KMS-11 (cell line): ENCODE measurements around the gene ZNF425.

ENCODE experiments used
- H2AFZ ChIP-seq: fragments of 200-600 bp; sonication (generic); 2 replicates; pipeline ENCODE4 v1.6.1; 2016; ENCODE audit warnings: antibody characterized with exemption, mixed run types, low read depth
- H3K27ac ChIP-seq: fragments of 200-600 bp; sonication (generic); 2 replicates; pipeline ENCODE4 v1.6.1; 2016; ENCODE audit warnings: mild to moderate bottlenecking, mixed run types
- H3K27me3 ChIP-seq: fragments of 200-600 bp; sonication (generic); 2 replicates; pipeline ENCODE4 v1.6.1; 2017; ENCODE audit warnings: mild to moderate bottlenecking, low read depth, mixed run types, moderate library complexity; ENCODE audit not compliant: insufficient read depth
- H3K36me3 ChIP-seq: fragments of 200-600 bp; sonication (generic); 2 replicates; pipeline ENCODE4 v1.6.1; 2017; ENCODE audit warnings: mild to moderate bottlenecking, mixed run types; ENCODE audit not compliant: insufficient read depth
- H3K4me1 ChIP-seq: fragments of 200-600 bp; sonication (generic); 2 replicates; pipeline ENCODE4 v1.6.1; 2016; ENCODE audit warnings: mild to moderate bottlenecking, low read depth, mixed run types; ENCODE audit not compliant: poor library complexity, severe bottlenecking
- H3K4me2 ChIP-seq: fragments of 200-600 bp; sonication (generic); 2 replicates; pipeline ENCODE4 v1.7.0; 2016; ENCODE audit warnings: mild to moderate bottlenecking, mixed run types
- H3K4me3 ChIP-seq: fragments of 200-600 bp; sonication (generic); IDR thresholded peaks from 2 replicates; pipeline ENCODE4 v1.6.1; 2017; ENCODE audit warnings: low read depth, low read length, mixed read lengths; ENCODE audit not compliant: insufficient read depth
- H3K79me2 ChIP-seq: fragments of 200-600 bp; sonication (generic); 2 replicates; pipeline ENCODE4 v1.6.1; 2016; ENCODE audit warnings: low read depth, mixed run types; ENCODE audit not compliant: insufficient read depth
- H3K9ac ChIP-seq: fragments of 200-600 bp; sonication (generic); 2 replicates; pipeline ENCODE4 v1.6.1; 2016; ENCODE audit warnings: mild to moderate bottlenecking, mixed run types
- H4K20me1 ChIP-seq: fragments of 200-600 bp; sonication (generic); 2 replicates; pipeline ENCODE4 v1.6.1; 2016; ENCODE audit warnings: mild to moderate bottlenecking, mixed run types; ENCODE audit not compliant: insufficient read depth
- TF ChIP-seq, protein P1 (sequence below): fragments of 200-600 bp; sonication (generic); conservative IDR thresholded peaks from 2 replicates; pipeline ENCODE4 v1.6.1; 2017; ENCODE audit warnings: low read depth, mild to moderate bottlenecking, antibody characterized with exemption, low read length, moderate library complexity, mixed read lengths

Gene ZNF425

GRCh38 chr7:149060156-149060555, 66.0 kb downstream of the ZNF425 start:
- H3K4me2 ChIP-seq: no peak overlapping the region; the same call in 1 of the 2 replicates
- no peaks in the 10 kb centered on the region for H3K27me3 ChIP-seq
- H3K4me3 ChIP-seq: no peak overlapping the region
- TF ChIP-seq, protein P1, sequence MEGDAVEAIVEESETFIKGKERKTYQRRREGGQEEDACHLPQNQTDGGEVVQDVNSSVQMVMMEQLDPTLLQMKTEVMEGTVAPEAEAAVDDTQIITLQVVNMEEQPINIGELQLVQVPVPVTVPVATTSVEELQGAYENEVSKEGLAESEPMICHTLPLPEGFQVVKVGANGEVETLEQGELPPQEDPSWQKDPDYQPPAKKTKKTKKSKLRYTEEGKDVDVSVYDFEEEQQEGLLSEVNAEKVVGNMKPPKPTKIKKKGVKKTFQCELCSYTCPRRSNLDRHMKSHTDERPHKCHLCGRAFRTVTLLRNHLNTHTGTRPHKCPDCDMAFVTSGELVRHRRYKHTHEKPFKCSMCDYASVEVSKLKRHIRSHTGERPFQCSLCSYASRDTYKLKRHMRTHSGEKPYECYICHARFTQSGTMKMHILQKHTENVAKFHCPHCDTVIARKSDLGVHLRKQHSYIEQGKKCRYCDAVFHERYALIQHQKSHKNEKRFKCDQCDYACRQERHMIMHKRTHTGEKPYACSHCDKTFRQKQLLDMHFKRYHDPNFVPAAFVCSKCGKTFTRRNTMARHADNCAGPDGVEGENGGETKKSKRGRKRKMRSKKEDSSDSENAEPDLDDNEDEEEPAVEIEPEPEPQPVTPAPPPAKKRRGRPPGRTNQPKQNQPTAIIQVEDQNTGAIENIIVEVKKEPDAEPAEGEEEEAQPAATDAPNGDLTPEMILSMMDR: no peak
- H3K4me1 ChIP-seq: peaks cover 7% of the 10 kb centered on the region
- no peak overlapping the region for H3K27ac ChIP-seq
- no peaks in the 10 kb centered on the region for H3K79me2 ChIP-seq
- no peak overlapping the region for H2AFZ ChIP-seq
- H3K9ac ChIP-seq: no peak overlapping the region
- H4K20me1 ChIP-seq: no peaks in the 10 kb centered on the region
- no peaks in the 10 kb centered on the region for H3K36me3 ChIP-seq

GRCh38 chr7:149053885-149054284, 72.2 kb downstream of the ZNF425 start:
- TF ChIP-seq, protein P1: no peak

DNA sequence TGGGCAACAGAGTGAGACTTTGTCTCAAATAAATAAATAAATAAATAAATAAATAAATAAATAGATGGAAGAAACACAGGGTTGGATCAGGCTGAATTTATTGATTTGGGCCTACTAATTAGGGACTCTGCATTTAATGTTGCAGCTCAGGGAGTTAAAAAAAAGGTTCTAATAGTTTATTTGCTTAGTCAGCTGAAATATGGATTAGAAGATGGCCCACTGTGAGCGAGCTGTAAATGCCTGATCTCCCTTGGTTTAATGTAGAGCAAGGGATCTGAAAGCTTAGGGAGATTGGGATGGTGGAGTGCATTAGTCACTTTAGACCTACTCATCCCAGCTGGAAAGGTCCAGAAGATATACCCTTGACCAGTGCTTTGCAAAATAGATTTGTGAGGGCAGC, 72.7 kb downstream of the ZNF425 start:
- Histone ChIP-seq H2AFZ (no peak overlapping the region), H3K27me3 (no peaks in the 10 kb centered on the region)

More at GRCh38 chr7:149053885-149054284, 72.2 kb downstream of the ZNF425 start:
- Histone ChIP-seq H2AFZ (no peak overlapping the region), H3K79me2 (no peaks in the 10 kb centered on the region), H3K4me3 (no peak overlapping the region), H3K4me2 (no peak overlapping the region), H3K27ac (no peak overlapping the region), H3K27me3 (no peaks in the 10 kb centered on the region), H4K20me1 (no peaks in the 10 kb centered on the region), H3K36me3 (no peaks in the 10 kb centered on the region), H3K9ac (no peak overlapping the region), H3K4me1 (no peaks in the 10 kb centered on the region)

More for the DNA sequence above, 72.7 kb downstream of the ZNF425 start:
- H3K4me1 ChIP-seq: no peaks in the 10 kb centered on the region
- TF ChIP-seq, protein P1: no peak
- H3K27ac ChIP-seq: no peak overlapping the region
- no peak overlapping the region for H3K4me2 ChIP-seq
- no peaks in the 10 kb centered on the region for H3K36me3 ChIP-seq
- H3K9ac ChIP-seq: no peak overlapping the region
- no peaks in the 10 kb centered on the region for H4K20me1 ChIP-seq
- H3K79me2 ChIP-seq: no peaks in the 10 kb centered on the region
- no peak overlapping the region for H3K4me3 ChIP-seq
